Loucy (cell line): Measurements from ENCODE around the gene FAM162A.
"Not testable (repeated sequence)": the region's sequence is repeated elsewhere in the genome, so short reads cannot be mapped to it uniquely, and the experiment has no call there.

Source experiments
- CTCF ChIP-seq: fragments of 200-600 bp; sonication (generic); conservative IDR thresholded peaks from 2 replicates; pipeline ENCODE4 v1.5.1; 2014; ENCODE audit warnings: mild to moderate bottlenecking, antibody characterized with exemption, low read length
- EZH2phosphoT487 ChIP-seq: fragments of 200-600 bp; IDR thresholded peaks from 2 replicates; pipeline ENCODE4 v1.6.1; 2018; ENCODE audit warnings: antibody characterized with exemption, mild to moderate bottlenecking, moderate library complexity, borderline replicate concordance

- TF ChIP-seq CTCF, EZH2phosphoT487: not testable (repeated sequence)
These were observed 59.9 kb downstream of the FAM162A start for GRCh38 chr3:122443762-122444490.
